NCI-H226 (cell line): Measurements from ENCODE around the gene FRMPD2.

Source experiments
- DNase-seq: peaks from one replicate; pipeline ENCODE4 v3.0.0-alpha.2; 2015

Gene FRMPD2

GRCh38 chr10:48274636-48275035 is at the start of gene FRMPD2:
Gene FRMPD2, minus strand, starts transcription at chr10:48274696. Its CDS starts 129 bp downstream, at chr10:48274567.
- DNase-seq: no peak

GRCh38 chr10:48322017-48322416 is 47.5 kb upstream of the FRMPD2 start:
- no peak for DNase-seq

- no peak for DNase-seq
Measured at GRCh38 chr10:48317321-48317990, 43.0 kb upstream of the FRMPD2 start.

- DNase-seq: no peak
Measured at GRCh38 chr10:48316236-48316635, 41.7 kb upstream of the FRMPD2 start.

- no peak for DNase-seq
Measured at GRCh38 chr10:48314107-48314506, 39.6 kb upstream of the FRMPD2 start.

- peak; percentile 76 for DNase-seq
Measured at GRCh38 chr10:48309711-48310226, 35.3 kb upstream of the FRMPD2 start.

- DNase-seq: no peak
Measured at GRCh38 chr10:48307711-48308018, 33.2 kb upstream of the FRMPD2 start.

- DNase-seq: peak; percentile 24
Measured at GRCh38 chr10:48306870-48307710, 32.6 kb upstream of the FRMPD2 start.

- peak; percentile 76 for DNase-seq
Measured at GRCh38 chr10:48306265-48306869, 31.9 kb upstream of the FRMPD2 start, which contains the start of gene MAPK8. Gene MAPK8, plus strand, starts transcription at chr10:48306677. Its CDS starts 94,984 bp downstream, at chr10:48401661.

- DNase-seq: no peak
Measured at GRCh38 chr10:48305905-48306264, 31.4 kb upstream of the FRMPD2 start.

- DNase-seq: no peak
Measured at GRCh38 chr10:48302515-48303476, 28.3 kb upstream of the FRMPD2 start.

- DNase-seq: no peak
Measured at GRCh38 chr10:48300556-48300955, 26.1 kb upstream of the FRMPD2 start.

GRCh38 chr10:48299692-48300091 is 25.2 kb upstream of the FRMPD2 start:
- DNase-seq: no peak

GRCh38 chr10:48299066-48299465 is 24.6 kb upstream of the FRMPD2 start:
- no peak for DNase-seq

GRCh38 chr10:48296576-48297098 is 22.1 kb upstream of the FRMPD2 start:
- DNase-seq: no peak

- DNase-seq: no peak
Measured at GRCh38 chr10:48294431-48294830, 19.9 kb upstream of the FRMPD2 start.

- no peak for DNase-seq
Measured at GRCh38 chr10:48292616-48293015, 18.1 kb upstream of the FRMPD2 start.

GRCh38 chr10:48291190-48291589 is 16.7 kb upstream of the FRMPD2 start:
- no peak for DNase-seq

- no peak for DNase-seq
Measured at GRCh38 chr10:48290286-48290685, 15.8 kb upstream of the FRMPD2 start.

- DNase-seq: no peak
Measured at GRCh38 chr10:48289501-48290238, 15.2 kb upstream of the FRMPD2 start.

- DNase-seq: no peak
Measured at GRCh38 chr10:48288661-48289060, 14.2 kb upstream of the FRMPD2 start.
